Fibroblast of skin of abdomen (primary cell): ENCODE results near the gene TFAP2E.
A peak's percentile ranks its signal among the peaks of the same experiment; 100 is the strongest.

Experiments used
- DNase-seq: peaks from one replicate; pipeline ENCODE4 v3.0.0-alpha.2; 2013

Gene TFAP2E

DNA sequence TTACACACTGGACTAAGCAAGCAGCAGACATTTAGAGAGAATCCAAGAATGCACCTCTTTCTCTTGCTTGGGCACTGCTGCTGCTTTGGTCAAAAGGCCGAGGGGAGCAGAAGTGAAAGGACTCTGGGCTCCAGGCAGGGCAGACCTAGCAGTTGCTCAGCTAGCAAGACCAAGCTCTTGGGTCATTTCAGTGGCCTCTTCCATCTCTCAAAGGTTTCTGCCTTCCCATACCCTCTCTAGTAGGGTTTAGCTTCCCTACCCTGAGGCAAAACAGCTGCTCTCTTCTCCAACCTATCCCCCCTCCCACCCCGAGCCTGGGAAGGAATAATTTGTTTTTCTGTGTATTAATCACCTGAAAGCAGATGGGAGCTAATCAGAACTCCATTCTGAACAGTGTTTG is 25.8 kb downstream of the TFAP2E start:
- DNase-seq, result no peak

DNA sequence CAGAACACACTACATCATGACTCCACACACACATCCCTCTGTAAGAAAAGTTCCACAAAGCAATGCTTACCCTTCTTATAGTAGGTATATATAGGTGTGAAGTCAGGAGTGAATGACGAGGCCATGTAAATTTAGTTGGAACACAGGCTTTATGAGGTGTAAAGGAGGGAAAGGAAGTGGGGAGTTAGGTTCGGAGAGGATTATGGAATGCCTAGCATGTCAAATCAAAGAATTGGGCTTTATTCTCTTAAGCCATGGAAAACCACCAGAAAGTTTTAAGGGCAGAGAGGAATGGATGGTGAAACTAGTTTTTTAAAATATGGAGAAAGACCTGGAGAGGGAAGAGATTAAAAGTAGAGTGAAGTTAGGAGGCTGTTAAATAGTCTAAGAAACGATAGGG is 26.3 kb downstream of the TFAP2E start:
- no peak for DNase-seq

- DNase-seq, result no peak
Measured at GRCh38 chr1:35600593-35600992, 27.5 kb downstream of the TFAP2E start.

DNA sequence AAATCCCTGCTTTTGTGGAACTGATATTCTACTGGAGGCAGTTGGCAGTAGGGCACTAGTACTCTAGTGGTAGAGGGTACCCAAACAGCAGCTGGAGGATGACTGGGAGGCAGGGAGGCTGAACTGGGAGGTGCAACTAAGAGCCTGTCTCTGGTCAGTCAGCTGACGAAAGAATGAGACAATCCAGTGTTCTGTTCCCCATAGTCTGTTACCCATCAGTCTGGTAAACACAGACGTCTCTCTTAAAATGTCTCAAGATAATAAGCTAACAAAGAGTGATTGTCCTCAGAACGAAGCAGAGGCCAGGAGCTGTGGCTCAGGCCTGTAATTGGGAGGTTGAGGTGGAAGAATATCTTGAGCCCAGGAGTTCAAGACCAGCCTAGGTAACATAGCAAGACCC is 30.4 kb downstream of the TFAP2E start:
- no peak for DNase-seq

- DNase-seq, result no peak
Measured at GRCh38 chr1:35603941-35604340, 30.8 kb downstream of the TFAP2E start.

- peak; percentile 18 for DNase-seq
Measured at GRCh38 chr1:35605071-35605866, 32.2 kb downstream of the TFAP2E start.

- DNase-seq, result peak; percentile 66
Measured at GRCh38 chr1:35605867-35606182, 32.7 kb downstream of the TFAP2E start.

DNA sequence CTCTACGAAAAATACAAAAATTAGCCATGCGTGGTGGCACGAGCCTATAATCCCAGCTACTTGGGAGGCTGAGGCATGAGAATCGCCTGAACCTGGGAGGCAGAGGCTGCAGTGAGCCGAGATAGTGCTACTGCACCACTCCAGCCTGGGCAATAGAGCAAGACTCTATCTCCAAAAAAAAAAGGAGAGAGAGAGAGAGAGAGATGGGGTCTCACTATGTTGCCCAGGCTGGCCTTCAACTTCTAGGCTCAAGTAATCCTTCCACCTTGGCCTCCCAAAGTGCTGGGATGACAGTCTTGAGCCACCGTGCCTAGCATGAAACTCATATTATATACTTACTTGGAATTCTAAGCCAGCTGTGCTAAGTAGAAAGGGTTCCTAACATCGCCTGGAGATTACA is 38.5 kb downstream of the TFAP2E start:
- DNase-seq, result no peak

GRCh38 chr1:35615440-35615839 is 42.3 kb downstream of the TFAP2E start:
- DNase-seq, result no peak

GRCh38 chr1:35619237-35620121 is 46.4 kb downstream of the TFAP2E start:
- DNase-seq, result no peak

DNA sequence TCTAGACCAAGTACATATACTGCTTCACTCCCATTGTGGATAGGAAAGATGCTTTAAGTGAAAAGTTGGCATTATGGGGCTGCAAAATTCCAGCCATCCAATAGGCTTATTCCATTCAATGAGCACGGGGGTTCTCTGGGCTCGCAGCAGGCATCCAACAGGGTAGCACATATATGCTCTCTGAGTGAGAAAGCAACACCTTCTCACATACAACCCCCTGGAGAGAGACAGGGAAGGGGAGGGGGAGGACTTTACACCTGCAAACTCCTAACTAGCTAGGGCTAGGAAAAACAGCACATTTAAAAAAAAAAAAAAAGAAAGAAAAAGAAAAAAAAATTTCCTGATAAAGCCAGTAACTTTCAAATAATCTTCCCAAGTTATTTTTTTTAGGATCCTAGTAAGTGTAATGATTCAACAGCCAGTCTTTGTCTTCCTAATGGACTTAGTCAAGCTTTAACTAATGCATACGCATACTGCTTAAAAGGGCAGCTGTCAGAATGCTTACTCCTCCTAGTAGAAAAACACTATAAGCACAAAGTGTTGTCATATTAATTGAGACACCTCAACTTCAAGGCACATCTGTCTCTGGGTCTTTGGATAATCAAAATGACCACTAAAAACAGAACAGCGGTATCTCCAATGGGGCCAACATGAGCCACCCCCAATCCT is 49.5 kb downstream of the TFAP2E start:
- no peak for DNase-seq

GRCh38 chr1:35623832-35624231 is 50.7 kb downstream of the TFAP2E start:
- no peak for DNase-seq

GRCh38 chr1:35629051-35629450 is 55.9 kb downstream of the TFAP2E start:
- DNase-seq, result no peak

DNA sequence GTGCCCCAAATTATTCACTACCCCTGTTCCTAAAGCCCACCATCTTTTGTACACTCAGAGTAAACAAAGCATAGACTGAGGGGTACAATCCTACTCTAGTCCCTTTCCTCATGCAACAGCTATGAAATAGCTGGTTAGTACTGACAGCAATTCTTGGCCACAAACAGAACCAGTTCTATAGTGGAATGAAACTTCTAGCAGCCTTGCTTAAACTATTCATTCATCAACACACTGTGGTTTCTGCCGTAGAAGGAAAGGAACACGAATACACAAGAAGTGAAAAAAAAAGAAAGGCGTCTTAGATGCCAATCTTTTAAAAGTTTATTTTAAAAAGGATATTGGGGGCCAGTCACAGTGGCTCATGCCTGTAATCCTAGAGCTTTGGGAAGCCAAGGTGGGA is 58.3 kb downstream of the TFAP2E start:
- DNase-seq, result no peak

DNA sequence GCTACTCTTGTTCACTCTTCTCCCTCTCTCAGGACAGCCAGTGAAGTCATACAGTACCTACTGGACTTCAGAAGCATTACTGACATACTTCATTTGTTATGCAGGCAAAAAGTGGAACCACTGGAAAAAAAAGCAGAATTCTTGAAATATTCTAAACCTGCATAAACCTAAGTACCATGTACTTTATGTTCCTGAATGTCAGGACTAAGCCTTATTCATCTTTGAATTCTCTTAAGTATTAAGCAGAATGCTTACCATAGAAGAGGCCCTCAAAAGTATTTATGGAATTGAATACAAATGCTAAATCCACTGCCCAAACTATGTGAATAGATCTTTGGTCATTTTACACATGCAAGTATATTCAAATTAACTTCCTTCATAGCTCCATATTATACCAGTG is 60.4 kb downstream of the TFAP2E start:
- DNase-seq, result no peak

- peak; percentile 30 for DNase-seq
Measured at GRCh38 chr1:35637401-35637809, 64.3 kb downstream of the TFAP2E start.

GRCh38 chr1:35640380-35641232 is 67.5 kb downstream of the TFAP2E start:
- DNase-seq, result no peak

DNA sequence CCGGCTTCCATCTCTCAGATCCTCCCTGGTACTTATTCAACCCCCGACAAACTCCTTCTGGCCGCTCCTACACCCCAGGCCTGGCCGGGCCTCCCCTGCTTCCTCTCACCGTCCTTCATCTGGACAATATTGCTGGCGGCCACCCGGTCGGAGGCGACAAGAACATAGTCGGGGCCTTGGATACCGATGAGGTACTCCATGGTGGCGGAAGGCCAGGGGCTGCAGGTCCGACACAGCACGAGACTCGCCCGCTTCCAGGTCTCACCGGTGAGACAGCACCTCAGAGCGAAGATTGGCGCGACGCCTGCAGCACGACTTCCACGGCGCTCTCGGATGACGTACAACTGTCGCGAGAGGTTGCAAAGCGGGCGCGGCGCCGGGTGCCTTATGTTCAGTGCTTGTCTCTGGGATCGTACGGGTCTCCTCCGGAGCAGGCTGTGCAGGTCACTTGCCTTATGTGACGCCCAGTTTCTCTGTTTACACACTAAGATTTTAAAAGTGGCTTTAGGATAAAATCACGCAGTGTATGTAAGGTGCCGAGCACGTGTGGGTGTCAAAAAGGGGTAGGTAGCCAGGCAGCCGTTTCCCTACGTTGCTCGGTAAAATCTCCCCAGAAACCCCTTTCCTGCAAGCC is 68.2 kb downstream of the TFAP2E start, which contains the start of gene PSMB2:
PSMB2 (minus strand) TSS at position 294 of the 634 bp plus-strand sequence; CDS start at position 200, 94 bp downstream.
- DNase-seq, result peak; percentile 95

DNA sequence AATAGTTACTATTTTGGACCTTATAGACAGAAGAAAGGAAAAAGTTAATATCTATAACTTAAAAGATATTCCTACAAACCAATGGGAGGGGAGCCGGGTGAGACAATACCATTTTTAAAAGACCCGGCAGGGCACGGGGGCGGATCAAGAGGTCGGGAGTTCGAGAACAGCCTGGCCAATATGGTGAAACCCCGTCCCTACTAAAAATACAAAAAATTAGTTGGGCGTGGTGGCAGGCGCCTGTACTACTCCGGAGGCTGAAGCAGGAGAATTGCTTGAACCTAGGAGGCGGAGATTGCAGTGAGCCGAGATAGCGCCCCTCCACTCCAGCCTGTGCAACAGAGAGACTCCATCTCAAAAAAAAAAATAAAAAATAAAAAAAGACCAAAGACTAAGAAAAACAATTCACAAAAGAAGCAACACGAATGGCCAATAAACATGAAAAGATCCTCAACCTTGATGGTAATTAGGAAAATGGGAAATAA is 69.4 kb downstream of the TFAP2E start:
- DNase-seq, result no peak

- no peak for DNase-seq
Measured at GRCh38 chr1:35644204-35644603, 71.1 kb downstream of the TFAP2E start.
